GM12878 (cell line): ENCODE results near the gene LYL1. TPM values are rescaled to one million over a fixed set of nuclear protein-coding genes. Genes with fewer than 3 reads are reported as not detected.

ENCODE experiments used
- ATAC-seq: fragments of 200-7000 bp; cut with Tn5 transposase; 3 replicates; pipeline ENCODE4 v1.9.1; 2020; ENCODE audit warnings: mild to moderate bottlenecking, moderate library complexity
- BruUV-seq: library from RNA; stranded (reverse); fragments of 400-500 nt; replicated peaks from 2 replicates; lab custom pipeline; 2021; lab: Mats Ljungman, UMichigan
- CTCF ChIA-PET: fragments of 300-600 bp; sonication (Branson Sonifier 250); formaldehyde crosslinking; extraction: SDS; loops from one replicate; lab custom pipeline; 2021; ENCODE audit warnings: inconsistent platforms; lab: Yijun Ruan, JAX
- POLR2A ChIA-PET: fragments of 350-600 bp; formaldehyde crosslinking; extraction: SDS; loops from one replicate; lab custom pipeline; 2021; ENCODE audit warnings: inconsistent platforms; lab: Charles Lee
- RAD21 ChIA-PET: fragments of 300-600 bp; sonication (Branson Sonifier 250); formaldehyde crosslinking; loops from one replicate; lab custom pipeline; 2023; ENCODE audit warnings: antibody characterized with exemption; ENCODE audit not compliant: unreplicated experiment; lab: Charles Lee
- SMC1A ChIA-PET: fragments of 300-600 bp; sonication (Branson Sonifier 250); formaldehyde crosslinking; loops from one replicate; lab custom pipeline; 2023; ENCODE audit not compliant: unreplicated experiment, uncharacterized antibody; lab: Charles Lee
- DNase-seq: peaks from one replicate; pipeline ENCODE4 v3.0.0-alpha.2; 2011; ENCODE audit warnings: low read depth, low spot score
- FAIRE-seq: peaks from 3 replicates; lab custom pipeline; 2011; peaks lifted over from hg19 to GRCh38; lab: Jason Lieb, UNC
- H2AFZ ChIP-seq: 2 replicates; pipeline ENCODE4 v1.6.0; 2011; ENCODE audit warnings: low read depth, low read length, control low read depth; ENCODE audit not compliant: control insufficient read depth
- H3K27ac ChIP-seq: 2 replicates; pipeline ENCODE4 v1.5.1; 2011; ENCODE audit warnings: control low read depth; ENCODE audit not compliant: control insufficient read depth, insufficient read depth
- H3K27me3 ChIP-seq, 2 experiments: replicated peaks in 1 of 2; 2 replicates each; pipeline versions ENCODE4 v1.6.0 to v1.6.1; 2011; ENCODE audit warnings: low read length in 1 of 2; ENCODE audit not compliant: control insufficient read depth in 2 of 2, insufficient read depth in 2 of 2
- H3K36me3 ChIP-seq, 2 experiments: 2 replicates each; pipeline ENCODE4 v1.5.1; 2011; ENCODE audit warnings: low read length in 1 of 2; ENCODE audit not compliant: control insufficient read depth in 2 of 2, insufficient read depth in 2 of 2
- H3K4me1 ChIP-seq: 2 replicates; pipeline ENCODE4 v1.6.1; 2011; ENCODE audit warnings: mild to moderate bottlenecking, low read length, moderate library complexity, mixed read lengths; ENCODE audit not compliant: control insufficient read depth, insufficient read depth
- H3K4me2 ChIP-seq: 2 replicates; pipeline ENCODE4 v1.6.0; 2011; ENCODE audit warnings: control low read depth; ENCODE audit not compliant: control insufficient read depth, insufficient read depth
- H3K4me3 ChIP-seq: fragments of 200-600 bp; sonication (generic); 2 replicates; pipeline ENCODE4 v1.5.1; 2016
- H3K79me2 ChIP-seq: 2 replicates; pipeline ENCODE4 v1.6.0; 2011; ENCODE audit warnings: low read length; ENCODE audit not compliant: control insufficient read depth, insufficient read depth
- H3K9ac ChIP-seq: 2 replicates; pipeline ENCODE4 v1.8.0; 2011; ENCODE audit warnings: low read length, control low read depth, mixed read lengths; ENCODE audit not compliant: control insufficient read depth, insufficient read depth
- H3K9me3 ChIP-seq: replicated peaks from 3 replicates; pipeline ENCODE4 v1.5.1; 2011; ENCODE audit warnings: mild to moderate bottlenecking, low read length; ENCODE audit not compliant: control insufficient read depth, insufficient read depth
- H4K20me1 ChIP-seq: 2 replicates; pipeline ENCODE4 v1.6.0; 2011; ENCODE audit not compliant: control insufficient read depth, insufficient read depth
- BCL11A ChIP-seq: IDR thresholded peaks from 2 replicates; pipeline ENCODE4 v1.6.1; 2011; ENCODE audit warnings: low read depth, low read length
- CREB1 ChIP-seq: IDR thresholded peaks from 2 replicates; pipeline ENCODE4 v1.6.1; 2012; ENCODE audit warnings: low read depth, mild to moderate bottlenecking, inconsistent platforms
- IKZF2 ChIP-seq, 2 experiments: fragments of 450-650 bp; IDR thresholded peaks; 2 replicates each; pipeline ENCODE4 v1.6.1; 2017; ENCODE audit warnings: mild to moderate bottlenecking in 2 of 2, moderate library complexity in 2 of 2
- MTA2 ChIP-seq: fragments of 450-650 bp; IDR thresholded peaks from 2 replicates; pipeline ENCODE4 v1.6.1; 2016; ENCODE audit warnings: low read depth, mild to moderate bottlenecking, moderate library complexity
- NFXL1 ChIP-seq: fragments of 450-650 bp; IDR thresholded peaks from 2 replicates; pipeline ENCODE4 v1.6.1; 2017; ENCODE audit warnings: antibody characterized with exemption, mild to moderate bottlenecking, borderline replicate concordance
- NRF1 ChIP-seq: conservative IDR thresholded peaks from 2 replicates; pipeline ENCODE4 v1.6.1; 2011; ENCODE audit warnings: mild to moderate bottlenecking, low read depth, low read length, improper control_type of control experiment
- SIN3A ChIP-seq: IDR thresholded peaks from 2 replicates; pipeline ENCODE4 v1.6.1; 2012; ENCODE audit warnings: low read depth, low read length, improper control_type of control experiment
- TCF3 ChIP-seq: IDR thresholded peaks from 2 replicates; pipeline ENCODE4 v1.6.1; 2012; ENCODE audit warnings: low read depth, mild to moderate bottlenecking, low read length, borderline replicate concordance; ENCODE audit not compliant: insufficient read depth
- YBX1 ChIP-seq: fragments of 450-650 bp; IDR thresholded peaks from 2 replicates; pipeline ENCODE4 v1.6.1; 2016; ENCODE audit warnings: antibody characterized with exemption
- ZNF622 ChIP-seq: fragments of 450-650 bp; IDR thresholded peaks from 2 replicates; pipeline ENCODE4 v1.6.1; 2017; ENCODE audit warnings: mild to moderate bottlenecking, inconsistent platforms
- WGBS: methylation state at CpG from one replicate; pipeline ENCODE4 v1.1.6; 2016; ENCODE audit warnings: low lambda C conversion rate; ENCODE audit not compliant: insufficient replicate concordance, insufficient coverage; ENCODE audit errors: missing lambda C conversion rate; 5-methylcytosine and 5-hydroxymethylcytosine counted together
- in situ Hi-C: fragments of 300-500 bp; cut with MboI; formaldehyde crosslinking; loops from 9 replicates; pipeline ENCODE4 v1.14.3; 2018; ENCODE audit warnings: mixed read lengths
- intact Hi-C: fragments of 100-400 bp; cut with micrococcal nuclease; formaldehyde crosslinking; loops from one replicate; pipeline ENCODE4 v1.14.2; 2022; ENCODE audit not compliant: unreplicated experiment
- polyA plus RNA-seq, 11 experiments: library from polyadenylated mRNA; depleted of rRNA in 4 of 11; unstranded in 6 of 11; stranded (reverse) in 5 of 11; fragments of >200 nt; fragmentation: Nextera tagmentation in 4 of 11; fragmentation: Illumina TruSeq in 1 of 11; extraction: Ambion mirVana in 4 of 11; extraction: Trizol in 1 of 11; gene quantifications; 1 replicate in 1 of 11; 2 replicates in 10 of 11; pipeline versions ENCODE4 v1.2.1 to v1.2.3, GENCODE V29; 2011 to 2016; ENCODE audit warnings: inconsistent platforms in 2 of 11, missing spikeins in 2 of 11, low read depth in 1 of 11
- total RNA-seq, 4 experiments: library from RNA; depleted of rRNA in 3 of 4; stranded (reverse); fragments of >200 nt in 3 of 4; fragmentation: Illumina TruSeq in 1 of 4; extraction: Trizol in 1 of 4; gene quantifications; 2 replicates each; pipeline versions ENCODE4 v1.2.1 to v1.2.3, GENCODE V29; 2013 to 2021
- TF ChIP-seq, protein P1 (sequence below): fragments of 150-350 bp; IDR thresholded peaks from 2 replicates; pipeline ENCODE4 v1.6.1; 2014; ENCODE audit warnings: mild to moderate bottlenecking, low read depth, low read length
- TF ChIP-seq, protein P2 (sequence below): IDR thresholded peaks from 2 replicates; pipeline ENCODE4 v1.6.1; 2012; ENCODE audit warnings: mild to moderate bottlenecking, low read depth, low read length

LYL1 gene
- total and polyA plus RNA-seq, 10 of the 15 experiments (the other 5 are each of a cell fraction or from before 2014, with no cell fraction given): 0.10 to 34.8 (median 4.4) TPM

- in situ Hi-C loops (no loop called here), intact Hi-C loops (no loop called here)
- Histone ChIP-seq H3K79me2 (no peaks in the 10 kb centered on the region), H3K4me2 (no peak overlapping the region), H3K27me3 (peaks cover 0 to 10% of the 10 kb centered on the region in 2 experiments; a peak in 3 of 4 replicates), H2AFZ (no peak overlapping the region), H3K4me1 (no peaks in the 10 kb centered on the region), H4K20me1 (no peaks in the 10 kb centered on the region), H3K9me3 (no peaks in the 10 kb centered on the region), H3K9ac (no peak overlapping the region), H3K27ac (no peak overlapping the region), H3K4me3 (no peak overlapping the region), H3K36me3 (no peaks in the 10 kb centered on the region)
- 53% methylated on average over 2 of the region's 3 CpGs for WGBS
- ATAC-seq: no peak
- no peak for DNase-seq
- no peak for FAIRE-seq
- ChIA-PET POLR2A (interaction anchor here (0.5 kb wide), 1 partner anchor 40 kb away, joined by 3 read pairs; no protein-coding TSS in a partner anchor), SMC1A (no interaction called here), CTCF (interaction anchor here (10.9 kb wide), 1 partner anchor 74 kb away, joined by 247 read pairs; no protein-coding TSS in a partner anchor), RAD21 (no interaction called here)
- TF ChIP-seq NRF1 (no peak), SIN3A (no peak), NFXL1 (no peak), IKZF2 (IDR thresholded peaks at IDR 0.05) (no peak), MTA2 (no peak), BCL11A (no peak), CREB1 (no peak), ZNF622 (no peak), TCF3 (no peak), YBX1 (no peak)
- TF ChIP-seq, protein P1, sequence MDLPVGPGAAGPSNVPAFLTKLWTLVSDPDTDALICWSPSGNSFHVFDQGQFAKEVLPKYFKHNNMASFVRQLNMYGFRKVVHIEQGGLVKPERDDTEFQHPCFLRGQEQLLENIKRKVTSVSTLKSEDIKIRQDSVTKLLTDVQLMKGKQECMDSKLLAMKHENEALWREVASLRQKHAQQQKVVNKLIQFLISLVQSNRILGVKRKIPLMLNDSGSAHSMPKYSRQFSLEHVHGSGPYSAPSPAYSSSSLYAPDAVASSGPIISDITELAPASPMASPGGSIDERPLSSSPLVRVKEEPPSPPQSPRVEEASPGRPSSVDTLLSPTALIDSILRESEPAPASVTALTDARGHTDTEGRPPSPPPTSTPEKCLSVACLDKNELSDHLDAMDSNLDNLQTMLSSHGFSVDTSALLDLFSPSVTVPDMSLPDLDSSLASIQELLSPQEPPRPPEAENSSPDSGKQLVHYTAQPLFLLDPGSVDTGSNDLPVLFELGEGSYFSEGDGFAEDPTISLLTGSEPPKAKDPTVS: no peak
- TF ChIP-seq, protein P2, sequence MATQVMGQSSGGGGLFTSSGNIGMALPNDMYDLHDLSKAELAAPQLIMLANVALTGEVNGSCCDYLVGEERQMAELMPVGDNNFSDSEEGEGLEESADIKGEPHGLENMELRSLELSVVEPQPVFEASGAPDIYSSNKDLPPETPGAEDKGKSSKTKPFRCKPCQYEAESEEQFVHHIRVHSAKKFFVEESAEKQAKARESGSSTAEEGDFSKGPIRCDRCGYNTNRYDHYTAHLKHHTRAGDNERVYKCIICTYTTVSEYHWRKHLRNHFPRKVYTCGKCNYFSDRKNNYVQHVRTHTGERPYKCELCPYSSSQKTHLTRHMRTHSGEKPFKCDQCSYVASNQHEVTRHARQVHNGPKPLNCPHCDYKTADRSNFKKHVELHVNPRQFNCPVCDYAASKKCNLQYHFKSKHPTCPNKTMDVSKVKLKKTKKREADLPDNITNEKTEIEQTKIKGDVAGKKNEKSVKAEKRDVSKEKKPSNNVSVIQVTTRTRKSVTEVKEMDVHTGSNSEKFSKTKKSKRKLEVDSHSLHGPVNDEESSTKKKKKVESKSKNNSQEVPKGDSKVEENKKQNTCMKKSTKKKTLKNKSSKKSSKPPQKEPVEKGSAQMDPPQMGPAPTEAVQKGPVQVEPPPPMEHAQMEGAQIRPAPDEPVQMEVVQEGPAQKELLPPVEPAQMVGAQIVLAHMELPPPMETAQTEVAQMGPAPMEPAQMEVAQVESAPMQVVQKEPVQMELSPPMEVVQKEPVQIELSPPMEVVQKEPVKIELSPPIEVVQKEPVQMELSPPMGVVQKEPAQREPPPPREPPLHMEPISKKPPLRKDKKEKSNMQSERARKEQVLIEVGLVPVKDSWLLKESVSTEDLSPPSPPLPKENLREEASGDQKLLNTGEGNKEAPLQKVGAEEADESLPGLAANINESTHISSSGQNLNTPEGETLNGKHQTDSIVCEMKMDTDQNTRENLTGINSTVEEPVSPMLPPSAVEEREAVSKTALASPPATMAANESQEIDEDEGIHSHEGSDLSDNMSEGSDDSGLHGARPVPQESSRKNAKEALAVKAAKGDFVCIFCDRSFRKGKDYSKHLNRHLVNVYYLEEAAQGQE: no peak
- BruUV-seq: no TSS peak
Observed at GRCh38 chr19:13053238-13053637, 49.4 kb downstream of the LYL1 start.
